ENCODE results near the gene PRKCSH. TPM values are rescaled to one million over a fixed set of nuclear protein-coding genes. Genes with fewer than 3 reads are reported as not detected.
"Not testable (repeated sequence)": the region's sequence is repeated elsewhere in the genome, so short reads cannot be mapped to it uniquely, and the experiment has no call there.

The PRKCSH gene
- total and polyA plus RNA-seq, 2 experiments from 2014 or later = 85.3 to 130 TPM

DNA sequence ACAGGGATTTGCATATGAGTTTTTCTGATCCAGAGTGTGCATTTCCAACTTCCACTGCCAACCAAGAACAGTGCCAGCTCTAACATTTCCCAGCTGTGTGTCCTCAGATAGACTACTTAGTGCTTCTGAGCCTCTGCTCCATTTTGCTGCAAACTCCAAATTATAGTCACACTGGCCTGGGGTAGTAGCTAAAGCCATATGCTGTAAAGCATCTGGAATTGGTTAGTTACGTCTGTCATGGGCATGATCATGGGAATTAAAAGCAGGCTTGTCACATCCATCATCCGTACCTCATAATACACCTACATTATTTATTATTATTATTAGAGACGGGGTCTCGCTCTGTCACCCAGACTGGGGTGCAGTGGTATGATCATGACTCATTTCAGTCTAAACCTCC is 38.3 kb downstream of the PRKCSH start (continued):
- TF ChIP-seq, protein P1, sequence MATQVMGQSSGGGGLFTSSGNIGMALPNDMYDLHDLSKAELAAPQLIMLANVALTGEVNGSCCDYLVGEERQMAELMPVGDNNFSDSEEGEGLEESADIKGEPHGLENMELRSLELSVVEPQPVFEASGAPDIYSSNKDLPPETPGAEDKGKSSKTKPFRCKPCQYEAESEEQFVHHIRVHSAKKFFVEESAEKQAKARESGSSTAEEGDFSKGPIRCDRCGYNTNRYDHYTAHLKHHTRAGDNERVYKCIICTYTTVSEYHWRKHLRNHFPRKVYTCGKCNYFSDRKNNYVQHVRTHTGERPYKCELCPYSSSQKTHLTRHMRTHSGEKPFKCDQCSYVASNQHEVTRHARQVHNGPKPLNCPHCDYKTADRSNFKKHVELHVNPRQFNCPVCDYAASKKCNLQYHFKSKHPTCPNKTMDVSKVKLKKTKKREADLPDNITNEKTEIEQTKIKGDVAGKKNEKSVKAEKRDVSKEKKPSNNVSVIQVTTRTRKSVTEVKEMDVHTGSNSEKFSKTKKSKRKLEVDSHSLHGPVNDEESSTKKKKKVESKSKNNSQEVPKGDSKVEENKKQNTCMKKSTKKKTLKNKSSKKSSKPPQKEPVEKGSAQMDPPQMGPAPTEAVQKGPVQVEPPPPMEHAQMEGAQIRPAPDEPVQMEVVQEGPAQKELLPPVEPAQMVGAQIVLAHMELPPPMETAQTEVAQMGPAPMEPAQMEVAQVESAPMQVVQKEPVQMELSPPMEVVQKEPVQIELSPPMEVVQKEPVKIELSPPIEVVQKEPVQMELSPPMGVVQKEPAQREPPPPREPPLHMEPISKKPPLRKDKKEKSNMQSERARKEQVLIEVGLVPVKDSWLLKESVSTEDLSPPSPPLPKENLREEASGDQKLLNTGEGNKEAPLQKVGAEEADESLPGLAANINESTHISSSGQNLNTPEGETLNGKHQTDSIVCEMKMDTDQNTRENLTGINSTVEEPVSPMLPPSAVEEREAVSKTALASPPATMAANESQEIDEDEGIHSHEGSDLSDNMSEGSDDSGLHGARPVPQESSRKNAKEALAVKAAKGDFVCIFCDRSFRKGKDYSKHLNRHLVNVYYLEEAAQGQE (IDR thresholded peaks at IDR 0.05; ENCODE audit: unreplicated experiment) = no peak
- TF ChIP-seq ZNF114 (CRISPR knock-in tag; IDR thresholded peaks at IDR 0.05) = no peak

DNA sequence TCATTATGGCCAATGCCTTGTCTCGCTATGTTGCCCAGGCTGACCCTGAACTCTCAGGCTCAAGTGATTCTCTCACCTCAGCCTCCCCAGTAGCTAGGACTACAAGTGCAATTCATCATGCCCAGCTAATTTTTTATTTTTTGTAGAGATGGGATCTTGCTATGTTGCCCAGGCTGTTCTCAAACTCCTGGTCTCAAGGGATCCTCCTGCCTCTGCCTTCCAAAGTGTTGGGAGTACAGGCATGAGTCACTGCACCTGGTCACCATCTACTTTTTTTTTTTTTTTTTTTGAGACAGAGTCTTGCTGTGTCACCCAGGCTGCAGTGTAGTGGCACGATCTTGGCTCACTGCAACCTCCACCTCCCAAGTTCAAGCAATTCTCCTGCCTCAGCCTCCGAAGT is 39.9 kb downstream of the PRKCSH start:
- not testable (repeated sequence) for H3K27ac Mint-ChIP-seq; H3K36me3 ChIP-seq (ENCODE audit: insufficient read depth); H3K9me3 Mint-ChIP-seq; H3K27me3 ChIP-seq (ENCODE audit: insufficient read depth); H3K79me2 ChIP-seq (replicated peaks; ENCODE audit: insufficient read depth); H3F3A ChIP-seq (replicated peaks; ENCODE audit: low read depth); H3K4me1 ChIP-seq (ENCODE audit: insufficient read depth); H3K9me2 ChIP-seq (ENCODE audit: insufficient read depth); H3K36me3 Mint-ChIP-seq (ENCODE audit: low read depth); H3K4me1 Mint-ChIP-seq; H4K20me1 ChIP-seq (replicated peaks; ENCODE audit: insufficient read depth); H3K27ac ChIP-seq (ENCODE audit: low read depth); H3K4me3 ChIP-seq; H3K4me2 ChIP-seq; H2AFZ ChIP-seq; DNase-seq (ENCODE audit: low spot score); H3K4me3 Mint-ChIP-seq; ATAC-seq
- H3K27me3 Mint-ChIP-seq (ENCODE audit: insufficient read depth, low read depth, poor library complexity) = peaks cover 26% of the 10 kb centered on the region

DNA sequence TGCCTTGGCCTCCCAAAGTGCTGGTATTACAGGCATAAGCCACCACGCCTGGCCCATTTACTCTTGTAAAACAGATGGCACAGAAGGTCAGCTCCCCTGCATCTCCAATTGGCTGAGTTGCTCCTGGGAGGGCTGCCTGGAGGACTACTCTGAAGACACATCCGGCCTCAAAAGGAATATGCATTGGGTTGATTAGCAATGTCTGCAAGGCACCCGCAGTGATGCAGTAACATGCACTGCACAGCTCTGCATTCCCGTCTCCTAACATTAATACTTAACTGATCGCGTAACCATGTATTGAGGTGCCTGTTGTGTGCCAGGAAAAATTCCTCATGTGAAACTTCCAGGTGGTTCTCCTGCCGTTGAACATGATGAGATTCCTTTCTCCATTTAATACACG is 40.4 kb downstream of the PRKCSH start:
- Histone ChIP-seq H3F3A (replicated peaks; ENCODE audit: low read depth) (no peaks in the 10 kb centered on the region; the same call in 1 of the 2 replicates), H3K79me2 (replicated peaks; ENCODE audit: insufficient read depth) (no peaks in the 10 kb centered on the region), H3K4me1 (ENCODE audit: insufficient read depth) (no peaks in the 10 kb centered on the region), H3K9me2 (ENCODE audit: insufficient read depth) (no peaks in the 10 kb centered on the region), H4K20me1 (replicated peaks; ENCODE audit: insufficient read depth) (no peaks in the 10 kb centered on the region), H3K4me2 (no peak overlapping the region), H3K4me3 (no peak overlapping the region), H2AFZ (no peak overlapping the region), H3K27ac (ENCODE audit: low read depth) (no peak overlapping the region), H3K36me3 (ENCODE audit: insufficient read depth) (no peaks in the 10 kb centered on the region), H3K27me3 (ENCODE audit: insufficient read depth) (peaks cover 11% of the 10 kb centered on the region)
- Mint-ChIP-seq H3K27me3 (ENCODE audit: insufficient read depth, low read depth, poor library complexity) (peaks cover 28% of the 10 kb centered on the region), H3K27ac (no peak overlapping the region), H3K9me3 (peaks cover 3% of the 10 kb centered on the region; the same call in 2 of the 3 replicates), H3K4me3 (no peak overlapping the region; the same call in 2 of the 3 replicates), H3K36me3 (ENCODE audit: low read depth) (no peaks in the 10 kb centered on the region; the same call in 2 of the 3 replicates), H3K4me1 (no peaks in the 10 kb centered on the region; the same call in 2 of the 3 replicates)
- ATAC-seq (no peak), DNase-seq (ENCODE audit: low spot score) (no peak)
- TF ChIP-seq, protein P2, sequence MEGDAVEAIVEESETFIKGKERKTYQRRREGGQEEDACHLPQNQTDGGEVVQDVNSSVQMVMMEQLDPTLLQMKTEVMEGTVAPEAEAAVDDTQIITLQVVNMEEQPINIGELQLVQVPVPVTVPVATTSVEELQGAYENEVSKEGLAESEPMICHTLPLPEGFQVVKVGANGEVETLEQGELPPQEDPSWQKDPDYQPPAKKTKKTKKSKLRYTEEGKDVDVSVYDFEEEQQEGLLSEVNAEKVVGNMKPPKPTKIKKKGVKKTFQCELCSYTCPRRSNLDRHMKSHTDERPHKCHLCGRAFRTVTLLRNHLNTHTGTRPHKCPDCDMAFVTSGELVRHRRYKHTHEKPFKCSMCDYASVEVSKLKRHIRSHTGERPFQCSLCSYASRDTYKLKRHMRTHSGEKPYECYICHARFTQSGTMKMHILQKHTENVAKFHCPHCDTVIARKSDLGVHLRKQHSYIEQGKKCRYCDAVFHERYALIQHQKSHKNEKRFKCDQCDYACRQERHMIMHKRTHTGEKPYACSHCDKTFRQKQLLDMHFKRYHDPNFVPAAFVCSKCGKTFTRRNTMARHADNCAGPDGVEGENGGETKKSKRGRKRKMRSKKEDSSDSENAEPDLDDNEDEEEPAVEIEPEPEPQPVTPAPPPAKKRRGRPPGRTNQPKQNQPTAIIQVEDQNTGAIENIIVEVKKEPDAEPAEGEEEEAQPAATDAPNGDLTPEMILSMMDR (conservative IDR thresholded peaks at IDR 0.05; ENCODE audit: low read depth in 2 of 2) = no peak
- TF ChIP-seq, protein P3, sequence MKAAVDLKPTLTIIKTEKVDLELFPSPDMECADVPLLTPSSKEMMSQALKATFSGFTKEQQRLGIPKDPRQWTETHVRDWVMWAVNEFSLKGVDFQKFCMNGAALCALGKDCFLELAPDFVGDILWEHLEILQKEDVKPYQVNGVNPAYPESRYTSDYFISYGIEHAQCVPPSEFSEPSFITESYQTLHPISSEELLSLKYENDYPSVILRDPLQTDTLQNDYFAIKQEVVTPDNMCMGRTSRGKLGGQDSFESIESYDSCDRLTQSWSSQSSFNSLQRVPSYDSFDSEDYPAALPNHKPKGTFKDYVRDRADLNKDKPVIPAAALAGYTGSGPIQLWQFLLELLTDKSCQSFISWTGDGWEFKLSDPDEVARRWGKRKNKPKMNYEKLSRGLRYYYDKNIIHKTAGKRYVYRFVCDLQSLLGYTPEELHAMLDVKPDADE (IDR thresholded peaks at IDR 0.05) = no peak
- no peak for TF ChIP-seq EZH2phosphoT487 (IDR thresholded peaks at IDR 0.05; ENCODE audit: unreplicated experiment)
- no peak for TF ChIP-seq ZNF114 (CRISPR knock-in tag; IDR thresholded peaks at IDR 0.05)
- TF ChIP-seq JUNB (IDR thresholded peaks at IDR 0.05; ENCODE audit: unreplicated experiment) = no peak
- TF ChIP-seq, protein P1 (IDR thresholded peaks at IDR 0.05; ENCODE audit: unreplicated experiment) = no peak
- no peak for TF ChIP-seq POLR2AphosphoS5 (IDR thresholded peaks at IDR 0.05; ENCODE audit: low read depth)
- TF ChIP-seq STAT1 (IDR thresholded peaks at IDR 0.05; ENCODE audit: unreplicated experiment) = no peak

Measured in GM23338 (cell line).